ENCODE results near the gene FTL. TPM values are rescaled to one million over a fixed set of nuclear protein-coding genes. Genes with fewer than 3 reads are reported as not detected.

FTL gene
- total and polyA plus RNA-seq, 4 donors = 2,880 to 22,369 (median 12,158) TPM

DNA sequence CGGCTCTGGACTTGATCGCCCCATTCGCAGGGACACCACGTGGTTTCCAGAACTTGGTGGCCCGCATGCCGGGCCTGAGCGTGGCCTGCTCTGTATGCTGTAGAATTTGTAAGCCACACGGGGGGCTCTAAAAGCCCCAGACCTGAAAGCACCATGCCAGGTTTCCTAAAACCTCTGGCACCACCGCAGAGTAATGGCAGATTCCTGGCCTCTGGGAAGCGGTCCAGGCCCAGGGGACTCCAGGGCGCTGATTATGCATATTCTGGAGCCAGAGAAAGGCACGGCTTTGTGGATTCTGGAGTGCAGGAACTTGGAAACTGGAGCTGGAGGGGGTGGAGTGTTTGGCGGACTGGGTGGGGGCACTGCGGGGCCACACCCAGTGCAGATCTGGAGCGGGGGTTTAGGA, 3.7 kb downstream of the FTL start:
- Histone ChIP-seq H3K27me3 (ENCODE audit: control insufficient read depth in 3 of 3, insufficient read depth in 3 of 3, low read length in 2 of 3) (no peaks in the 10 kb centered on the region), H3K27ac (ENCODE audit: low read depth in 1 of 2, low read length in 1 of 2) (no peak overlapping the region), H3K9me3 (ENCODE audit: control insufficient read depth in 4 of 4, insufficient read depth in 3 of 4, low read length in 3 of 4) (no peaks in the 10 kb centered on the region), H3K4me3 (no peak overlapping the region), H3K9ac (ENCODE audit: insufficient read depth in 1 of 2, low read length in 2 of 2) (no peak overlapping the region), H3K4me1 (ENCODE audit: control insufficient read depth in 5 of 5, insufficient read depth in 5 of 5, low read length in 5 of 5) (peaks cover 0 to 21% (median 8%) of the 10 kb centered on the region in 5 donors), H3K36me3 (ENCODE audit: control insufficient read depth in 4 of 4, insufficient read depth in 4 of 4, low read length in 4 of 4) (peaks cover 12 to 53% (median 24%) of the 10 kb centered on the region in 4 donors)
- 88 to 93% methylated on average over 15 of the region's 15 CpGs for WGBS, 2 donors
- ATAC-seq (ENCODE audit: insufficient read depth, low FRiP score) (no peak), DNase-seq (no peak)
- TF ChIP-seq, protein P1, sequence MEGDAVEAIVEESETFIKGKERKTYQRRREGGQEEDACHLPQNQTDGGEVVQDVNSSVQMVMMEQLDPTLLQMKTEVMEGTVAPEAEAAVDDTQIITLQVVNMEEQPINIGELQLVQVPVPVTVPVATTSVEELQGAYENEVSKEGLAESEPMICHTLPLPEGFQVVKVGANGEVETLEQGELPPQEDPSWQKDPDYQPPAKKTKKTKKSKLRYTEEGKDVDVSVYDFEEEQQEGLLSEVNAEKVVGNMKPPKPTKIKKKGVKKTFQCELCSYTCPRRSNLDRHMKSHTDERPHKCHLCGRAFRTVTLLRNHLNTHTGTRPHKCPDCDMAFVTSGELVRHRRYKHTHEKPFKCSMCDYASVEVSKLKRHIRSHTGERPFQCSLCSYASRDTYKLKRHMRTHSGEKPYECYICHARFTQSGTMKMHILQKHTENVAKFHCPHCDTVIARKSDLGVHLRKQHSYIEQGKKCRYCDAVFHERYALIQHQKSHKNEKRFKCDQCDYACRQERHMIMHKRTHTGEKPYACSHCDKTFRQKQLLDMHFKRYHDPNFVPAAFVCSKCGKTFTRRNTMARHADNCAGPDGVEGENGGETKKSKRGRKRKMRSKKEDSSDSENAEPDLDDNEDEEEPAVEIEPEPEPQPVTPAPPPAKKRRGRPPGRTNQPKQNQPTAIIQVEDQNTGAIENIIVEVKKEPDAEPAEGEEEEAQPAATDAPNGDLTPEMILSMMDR (IDR thresholded peaks at IDR 0.05; ENCODE audit: control extremely low read depth, extremely low read depth) = no peak

DNA sequence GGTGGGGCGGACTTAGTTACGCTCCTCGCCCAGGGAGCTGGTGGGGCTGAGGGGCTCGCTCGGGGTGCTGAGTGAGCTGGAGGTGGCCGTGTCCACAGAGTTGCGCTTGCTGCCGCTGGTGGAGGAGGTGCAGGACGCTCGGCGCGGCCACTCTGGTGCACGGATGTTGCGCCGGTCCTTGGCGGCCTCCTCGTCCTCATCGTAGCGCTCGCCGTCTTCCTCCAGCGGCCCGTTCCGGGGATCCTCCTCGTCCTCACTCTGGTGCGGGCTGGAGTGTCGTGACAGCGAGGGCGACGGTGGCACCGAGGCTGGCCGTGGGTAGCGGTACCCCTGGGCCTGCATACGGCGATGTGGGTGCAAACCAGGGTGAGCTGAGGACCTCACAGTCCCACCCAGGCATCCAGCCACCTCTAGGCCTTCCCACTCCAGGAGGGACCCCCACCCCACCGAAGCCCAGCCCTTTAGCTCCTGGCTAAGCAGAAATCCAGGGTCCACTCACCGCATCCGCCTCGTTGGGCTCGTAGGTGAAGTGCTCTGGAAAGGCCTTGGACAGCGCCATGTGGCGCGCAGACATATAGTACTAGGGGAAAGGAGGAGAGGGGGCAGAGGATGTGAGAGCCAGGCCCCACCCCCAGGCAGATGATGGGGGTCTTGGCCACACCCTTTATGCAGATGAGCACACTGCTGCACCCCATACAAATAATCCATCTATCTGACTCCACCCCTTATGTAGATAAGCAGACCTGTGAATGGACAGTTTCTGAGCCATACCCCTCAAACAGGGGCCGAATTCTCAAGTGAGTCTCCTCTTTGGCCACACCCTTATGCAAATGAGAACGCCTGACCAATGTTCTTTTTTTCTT, 4.4 kb downstream of the FTL start:
- no peak overlapping the region for H3K4me3 ChIP-seq
- no peak overlapping the region for H3K27ac ChIP-seq (ENCODE audit: low read depth in 1 of 2, low read length in 1 of 2)
- DNase-seq (no peak), ATAC-seq (ENCODE audit: insufficient read depth, low FRiP score) (no peak)
- peaks cover 0 to 14% (median 2%) of the 10 kb centered on the region in 5 donors for H3K4me1 ChIP-seq (ENCODE audit: control insufficient read depth in 5 of 5, insufficient read depth in 5 of 5, low read length in 5 of 5)
- WGBS, 2 donors = 94 to 97% methylated on average over 44 to 45 of the region's 45 CpGs
- H3K9me3 ChIP-seq (ENCODE audit: control insufficient read depth in 4 of 4, insufficient read depth in 3 of 4, low read length in 3 of 4) = no peaks in the 10 kb centered on the region
- H3K9ac ChIP-seq (ENCODE audit: insufficient read depth in 1 of 2, low read length in 2 of 2) = no peak overlapping the region
- TF ChIP-seq, protein P1 (IDR thresholded peaks at IDR 0.05; ENCODE audit: control extremely low read depth, extremely low read depth) = no peak
- no peaks in the 10 kb centered on the region for H3K27me3 ChIP-seq (ENCODE audit: control insufficient read depth in 3 of 3, insufficient read depth in 3 of 3, low read length in 2 of 3)
- H3K36me3 ChIP-seq (ENCODE audit: control insufficient read depth in 4 of 4, insufficient read depth in 4 of 4, low read length in 4 of 4) = peaks cover 14 to 60% (median 29%) of the 10 kb centered on the region in 4 donors

DNA sequence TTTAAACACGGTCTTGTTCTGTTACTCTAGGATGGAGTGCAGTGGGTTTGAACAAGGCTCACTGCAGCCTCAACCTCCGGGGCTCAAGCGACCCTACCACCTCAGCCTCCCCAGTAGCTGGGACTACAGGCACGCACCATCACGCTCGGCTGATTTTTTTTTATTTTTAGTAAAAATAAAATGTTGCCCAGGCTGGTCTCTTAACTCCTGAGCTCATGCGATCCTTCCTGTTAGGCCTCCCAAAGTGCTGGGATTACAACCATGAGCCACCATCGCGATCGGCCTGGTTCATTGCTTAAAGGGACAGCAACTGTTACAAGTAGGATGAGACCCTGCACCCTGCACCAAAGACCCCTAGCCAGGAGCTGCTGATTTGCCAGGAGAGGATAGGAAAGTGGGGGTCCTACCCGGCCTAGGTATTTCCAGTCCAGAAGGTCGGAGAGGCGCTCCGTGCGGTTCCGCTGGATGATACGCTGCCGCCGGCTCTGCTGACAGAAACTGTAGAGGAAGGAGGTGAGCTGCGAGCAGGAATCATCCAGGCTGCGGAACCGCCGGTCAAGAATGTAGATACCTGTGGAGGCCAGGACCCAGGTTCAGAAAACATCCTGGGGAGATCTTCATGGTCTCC, 5.1 kb downstream of the FTL start:
- 90 to 96% methylated on average over 23 of the region's 23 CpGs for WGBS, 2 donors
- Histone ChIP-seq H3K36me3 (ENCODE audit: control insufficient read depth in 4 of 4, insufficient read depth in 4 of 4, low read length in 4 of 4) (peaks cover 14 to 61% (median 30%) of the 10 kb centered on the region in 4 donors), H3K27me3 (ENCODE audit: control insufficient read depth in 3 of 3, insufficient read depth in 3 of 3, low read length in 2 of 3) (no peaks in the 10 kb centered on the region), H3K9ac (ENCODE audit: insufficient read depth in 1 of 2, low read length in 2 of 2) (no peak overlapping the region), H3K4me1 (ENCODE audit: control insufficient read depth in 5 of 5, insufficient read depth in 5 of 5, low read length in 5 of 5) (peaks cover 0 to 12% (median 0%) of the 10 kb centered on the region in 5 donors), H3K27ac (ENCODE audit: low read depth in 1 of 2, low read length in 1 of 2) (no peak overlapping the region), H3K4me3 (no peak overlapping the region), H3K9me3 (ENCODE audit: control insufficient read depth in 4 of 4, insufficient read depth in 3 of 4, low read length in 3 of 4) (no peaks in the 10 kb centered on the region)
- DNase-seq (no peak), ATAC-seq (ENCODE audit: insufficient read depth, low FRiP score) (no peak)
- TF ChIP-seq, protein P1 (IDR thresholded peaks at IDR 0.05; ENCODE audit: control extremely low read depth, extremely low read depth) = no peak

Data from lung (tissue), 12 donors.